Measurements from ENCODE around the gene ADAMTS14. TPM values are rescaled to one million over a fixed set of nuclear protein-coding genes. Genes with fewer than 3 reads are reported as not detected.

ADAMTS14 gene
- total RNA-seq, 1 experiment from 2014 or later: not detected

Other genes starting within 250 kb of the ADAMTS14 start
- not detected in 2 replicates for gene NODAL, start 230.8 kb upstream of the ADAMTS14 start, total RNA-seq (2014; rRNA removed; shearing (Covaris generic))
- gene PALD1, start 193.7 kb upstream of the ADAMTS14 start, total RNA-seq (2014; rRNA removed; shearing (Covaris generic)): 4.0 and 5.8 TPM in 2 replicates
- not detected in 2 replicates for gene PRF1, start 69.8 kb upstream of the ADAMTS14 start, total RNA-seq (2014; rRNA removed; shearing (Covaris generic))
- not detected in 2 replicates for gene TBATA, start 112.9 kb downstream of the ADAMTS14 start, total RNA-seq (2014; rRNA removed; shearing (Covaris generic))
- gene SGPL1, start 143.4 kb downstream of the ADAMTS14 start, total RNA-seq (2014; rRNA removed; shearing (Covaris generic)): 25.5 and 26.6 TPM in 2 replicates
- 86.4 and 95.6 TPM in 2 replicates for gene PCBD1, start 216.1 kb downstream of the ADAMTS14 start, total RNA-seq (2014; rRNA removed; shearing (Covaris generic))

Data from A172 (cell line).